CMK (cell line): ENCODE measurements around the gene CDH13.
A peak's percentile ranks its signal among the peaks of the same experiment; 100 is the strongest.

ENCODE experiments used
- DNase-seq: peaks from one replicate; pipeline ENCODE4 v3.0.0-alpha.2; 2010; ENCODE audit warnings: low read depth

Gene CDH13

GRCh38 chr16:82628711-82629110, 1.9 kb downstream of the CDH13 start:
- DNase-seq, result no peak

- DNase-seq, result no peak
These were observed 2.8 kb downstream of the CDH13 start for GRCh38 chr16:82629441-82630027.

- DNase-seq, result no peak
These were observed 3.5 kb downstream of the CDH13 start for GRCh38 chr16:82630219-82630618.

GRCh38 chr16:82630688-82631087, 3.9 kb downstream of the CDH13 start:
- DNase-seq, result no peak

DNA sequence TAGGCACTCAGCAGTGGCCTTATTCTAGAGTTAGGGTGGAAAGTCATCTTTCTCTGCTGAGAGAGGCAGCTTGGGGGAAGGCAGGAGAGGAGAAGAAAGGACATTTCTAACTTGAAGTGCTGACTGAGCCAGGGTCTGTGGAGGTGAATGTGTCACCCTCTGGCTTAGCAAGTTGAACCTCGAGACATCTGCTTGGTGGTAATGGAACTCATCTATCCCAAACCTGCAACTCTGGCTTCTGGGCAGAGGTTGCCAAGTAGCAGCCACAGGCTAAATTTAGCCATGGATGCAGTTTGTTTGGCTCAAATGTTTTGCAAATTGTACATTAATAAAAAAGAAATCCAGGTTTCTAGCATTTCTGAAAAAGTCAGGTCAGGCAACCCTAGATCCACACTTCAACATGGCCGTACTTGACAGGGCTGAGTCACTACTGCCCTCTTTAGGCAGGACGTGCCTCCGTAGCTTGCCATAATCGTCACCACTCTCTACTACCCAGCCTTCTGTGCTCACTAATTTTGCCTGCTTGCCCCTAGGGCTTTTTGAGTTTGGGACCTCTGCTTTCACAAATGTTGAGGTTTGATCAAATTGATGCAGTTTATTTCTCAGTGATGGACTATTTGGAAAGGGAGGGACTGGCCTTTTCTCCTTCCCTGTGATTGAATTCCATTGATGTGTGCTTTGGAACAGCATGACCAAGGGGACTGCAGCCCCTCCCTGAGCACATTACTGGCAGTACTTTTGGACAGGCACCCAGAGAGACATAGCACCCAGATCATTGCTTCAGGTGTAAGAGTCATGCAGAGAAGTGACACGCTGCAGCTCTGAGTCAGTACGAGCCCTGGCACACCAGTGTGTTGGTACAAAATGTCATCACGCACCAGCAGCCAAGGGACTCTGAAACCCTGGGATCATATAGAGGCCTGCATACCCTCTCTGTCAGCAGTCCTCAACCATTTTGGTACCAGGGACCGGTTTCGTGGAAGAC, 5.2 kb downstream of the CDH13 start:
- DNase-seq, result no peak

DNA sequence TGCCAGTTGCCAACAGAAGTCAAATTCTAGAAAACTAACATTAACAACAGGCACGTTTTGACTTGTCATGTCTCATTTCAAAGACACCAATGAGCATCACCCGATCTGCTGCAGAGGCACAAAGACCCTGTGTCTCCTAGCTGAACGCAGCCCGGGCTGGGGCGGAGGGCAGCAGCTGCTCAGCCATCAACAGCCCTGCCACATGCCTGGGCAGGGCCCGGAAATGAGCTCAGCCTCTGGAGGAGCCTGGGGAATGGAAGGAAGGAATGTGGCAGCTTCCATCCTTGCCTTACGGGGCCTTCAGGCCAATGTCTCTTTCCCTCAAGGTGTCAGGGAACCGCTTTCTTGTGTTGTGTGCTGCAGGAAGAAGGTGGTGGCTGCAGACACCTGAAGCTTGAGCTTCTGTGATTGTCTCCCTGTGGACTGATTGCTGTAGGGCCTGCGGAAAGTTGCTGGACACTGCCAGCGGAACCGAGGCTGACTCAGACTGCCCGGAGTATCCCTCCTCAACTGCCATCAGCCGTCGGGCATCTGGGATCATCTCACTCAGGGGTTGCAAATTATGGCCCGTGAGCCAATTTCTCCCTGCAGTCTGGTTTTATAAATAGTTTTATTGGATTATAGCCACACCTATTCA, 7.3 kb downstream of the CDH13 start:
- DNase-seq, result no peak

- DNase-seq, result no peak
These were observed 8.3 kb downstream of the CDH13 start for GRCh38 chr16:82634955-82635610.

GRCh38 chr16:82636485-82636884, 9.7 kb downstream of the CDH13 start:
- no peak for DNase-seq

- no peak for DNase-seq
These were observed 10.2 kb downstream of the CDH13 start for GRCh38 chr16:82636958-82637357.

DNA sequence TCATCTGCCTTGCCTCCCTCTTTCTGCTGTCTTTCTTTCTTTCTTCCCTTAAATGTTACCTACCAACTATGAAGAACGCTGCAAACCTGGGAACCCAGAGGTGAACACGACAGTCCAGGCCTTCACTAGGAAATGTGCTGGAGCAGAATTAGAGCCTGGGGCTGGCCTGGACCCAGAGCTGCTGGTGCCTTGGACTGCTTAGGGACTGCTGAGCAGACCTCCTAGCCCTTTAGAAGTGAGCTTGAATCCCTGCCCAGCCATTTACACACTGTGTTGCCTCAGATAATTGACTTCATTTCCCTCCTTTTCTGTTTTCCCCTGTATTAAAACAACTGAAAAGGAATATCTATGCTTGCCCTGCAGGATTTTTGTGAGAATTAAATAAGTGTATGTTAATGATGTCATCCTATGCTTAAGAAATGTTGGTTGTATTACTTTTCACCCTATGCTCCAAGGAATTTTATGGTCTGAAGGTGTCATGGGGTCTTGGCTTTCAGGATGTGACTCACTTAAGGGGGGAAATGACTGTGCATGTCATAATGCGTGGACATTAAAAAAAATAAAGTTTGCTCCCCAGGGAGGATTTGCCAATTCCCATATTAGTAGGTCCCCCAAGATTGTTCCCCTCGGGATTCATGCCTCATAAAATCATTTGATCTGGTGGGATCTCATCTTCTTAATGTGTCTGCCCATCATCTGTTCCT, 11.5 kb downstream of the CDH13 start:
- DNase-seq, result no peak

DNA sequence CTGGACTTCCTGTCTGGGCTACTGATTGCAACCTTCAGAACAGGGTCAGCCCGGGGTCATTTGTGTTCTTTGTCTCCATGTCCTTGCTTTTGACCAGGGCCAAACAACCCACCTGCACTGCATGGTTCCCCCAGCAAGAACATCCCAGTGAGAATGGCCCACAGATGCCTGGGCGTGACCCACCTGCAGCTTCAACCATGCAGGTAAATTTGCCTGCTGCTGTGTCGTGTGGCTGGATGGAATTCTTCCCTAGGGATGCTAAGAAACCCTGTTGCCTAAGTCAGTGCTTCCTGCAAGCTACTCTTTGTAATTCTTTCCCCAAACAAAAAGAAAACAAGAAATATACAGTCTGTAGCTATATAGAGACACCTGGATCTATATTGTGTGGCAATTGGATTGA, 12.5 kb downstream of the CDH13 start:
- DNase-seq, result no peak

DNA sequence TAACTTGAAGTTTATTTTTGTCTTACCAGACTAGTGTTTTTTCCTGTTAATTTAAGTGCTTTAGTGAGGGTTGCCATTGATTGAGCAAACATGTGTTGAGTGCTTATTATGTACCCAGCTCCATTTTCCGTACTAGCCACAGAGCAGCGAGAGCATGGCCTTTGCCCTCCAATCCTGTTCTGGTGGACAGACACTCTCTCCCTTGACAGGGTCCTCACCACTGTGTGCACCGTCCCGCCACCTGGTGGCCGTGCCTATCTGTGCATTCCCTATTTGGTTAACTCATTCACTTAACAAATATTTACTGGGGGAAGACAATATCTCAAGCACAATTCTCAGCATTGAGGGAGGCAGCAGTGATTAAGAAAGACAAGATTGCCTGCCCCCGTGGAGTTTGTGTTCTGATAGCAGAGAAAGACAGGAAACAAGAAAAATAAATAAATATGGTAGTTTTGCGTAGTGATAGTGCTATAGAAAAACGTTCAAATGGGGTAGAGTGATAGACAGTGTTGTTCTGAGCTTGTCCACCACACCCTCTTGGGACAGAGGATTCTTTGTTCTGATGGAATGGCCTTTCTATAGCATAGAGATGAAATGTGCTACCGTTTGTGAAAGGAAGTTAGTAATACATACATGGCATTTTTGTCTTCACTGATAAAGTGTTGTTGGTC, 13.0 kb downstream of the CDH13 start:
- DNase-seq, result peak; percentile 14

DNA sequence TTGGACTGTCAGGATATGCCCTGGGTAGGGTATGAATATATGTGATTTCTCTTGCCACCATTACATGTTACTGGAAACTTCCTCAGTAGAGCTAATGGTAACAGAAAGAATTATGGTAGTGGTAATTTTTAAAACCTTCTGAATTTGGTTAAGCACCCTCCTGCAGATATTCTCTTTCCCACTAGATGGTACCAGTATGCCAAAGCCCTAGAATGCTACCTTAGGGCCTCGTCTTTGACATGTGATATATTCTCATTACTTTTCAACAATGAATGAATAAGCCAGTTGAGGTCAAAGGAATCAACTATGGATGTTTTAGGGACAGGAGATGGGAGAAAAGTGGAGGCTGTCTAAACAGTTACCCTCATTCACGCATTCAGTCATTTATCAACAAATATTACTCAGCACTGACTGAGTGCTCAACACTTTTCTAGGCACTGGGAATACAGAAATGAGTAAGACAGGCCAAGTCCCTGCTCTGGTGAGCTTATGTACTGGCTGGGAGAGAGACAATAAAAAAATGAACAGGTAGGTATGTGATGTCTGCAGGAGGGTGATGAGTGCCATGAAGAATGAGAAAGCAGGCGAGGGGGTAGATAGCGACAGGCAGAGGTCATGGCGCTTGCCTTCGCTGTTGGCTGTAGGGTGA, 14.7 kb downstream of the CDH13 start:
- DNase-seq, result no peak

- DNase-seq, result no peak
These were observed 16.4 kb downstream of the CDH13 start for GRCh38 chr16:82643136-82643535.

DNA sequence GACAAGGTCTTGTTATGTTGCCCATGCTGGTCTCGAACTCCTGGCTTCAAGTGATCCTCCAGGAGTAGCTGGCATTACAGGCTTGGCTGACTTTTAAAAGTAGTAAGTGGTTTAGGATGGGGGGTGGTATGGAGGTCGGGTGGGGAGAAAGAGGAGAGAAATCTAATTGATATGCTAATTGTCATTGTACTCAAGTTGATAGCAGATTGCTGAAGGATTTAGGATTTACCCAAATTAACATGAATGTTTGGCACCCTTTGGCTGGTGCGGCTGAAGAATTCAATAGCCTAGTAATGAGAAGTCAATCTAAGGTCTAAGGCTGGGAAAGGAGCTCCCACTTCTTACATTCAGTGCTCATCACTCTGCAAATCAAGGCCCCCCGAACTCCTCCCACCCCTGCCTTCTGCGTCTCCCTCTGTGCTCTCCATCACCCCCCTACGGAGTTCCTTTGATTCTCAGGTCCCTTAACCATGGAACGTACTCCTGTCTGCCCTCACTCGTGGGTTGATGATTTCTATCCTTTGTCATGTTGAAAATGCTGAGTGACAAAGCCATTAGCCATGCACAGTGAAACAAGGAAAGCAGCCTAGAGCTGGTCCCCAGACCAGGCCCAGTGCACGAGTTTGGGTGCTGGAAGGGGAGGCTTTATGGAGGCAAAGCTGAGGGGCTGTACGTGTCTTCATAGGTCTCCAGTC, 17.3 kb downstream of the CDH13 start:
- DNase-seq, result no peak

DNA sequence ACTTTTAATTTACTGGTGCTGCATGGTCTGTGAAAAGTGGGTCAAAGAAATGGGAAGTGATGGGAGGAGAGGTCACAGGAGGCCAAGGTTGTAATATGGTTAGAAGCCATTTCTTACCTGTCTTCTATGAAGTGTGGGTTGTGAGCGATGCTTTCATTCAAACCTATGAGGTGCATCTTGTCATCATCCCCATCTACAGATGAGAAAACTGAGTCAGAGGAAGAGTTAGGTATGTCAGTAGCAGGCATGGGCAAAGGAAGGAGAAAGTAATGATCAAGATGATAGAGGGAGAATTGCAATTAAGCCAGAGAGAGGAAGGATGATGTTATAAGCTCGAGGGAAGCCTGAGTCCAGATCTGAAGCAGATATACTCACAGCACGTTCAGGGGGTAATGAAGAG, 19.7 kb downstream of the CDH13 start:
- no peak for DNase-seq

DNA sequence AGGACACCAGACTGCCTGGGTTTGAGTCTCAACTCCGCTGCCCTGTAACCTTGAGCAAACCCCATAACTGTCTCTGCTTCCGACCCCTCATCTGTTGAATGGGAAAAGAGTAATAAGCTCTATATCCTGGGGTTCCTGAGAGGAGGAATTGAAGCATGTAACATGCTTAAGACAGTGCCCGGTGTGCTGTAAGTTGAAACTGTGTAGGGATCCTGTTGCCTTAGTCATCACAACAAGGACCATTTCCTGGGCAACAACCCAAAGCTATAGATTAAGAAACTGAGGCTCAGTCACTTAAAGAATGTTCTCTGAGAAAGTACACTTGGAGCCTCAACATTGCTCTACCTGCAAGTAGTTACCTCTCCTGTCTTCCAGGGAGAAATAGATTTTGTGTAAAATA, 23.0 kb downstream of the CDH13 start:
- DNase-seq, result no peak

DNA sequence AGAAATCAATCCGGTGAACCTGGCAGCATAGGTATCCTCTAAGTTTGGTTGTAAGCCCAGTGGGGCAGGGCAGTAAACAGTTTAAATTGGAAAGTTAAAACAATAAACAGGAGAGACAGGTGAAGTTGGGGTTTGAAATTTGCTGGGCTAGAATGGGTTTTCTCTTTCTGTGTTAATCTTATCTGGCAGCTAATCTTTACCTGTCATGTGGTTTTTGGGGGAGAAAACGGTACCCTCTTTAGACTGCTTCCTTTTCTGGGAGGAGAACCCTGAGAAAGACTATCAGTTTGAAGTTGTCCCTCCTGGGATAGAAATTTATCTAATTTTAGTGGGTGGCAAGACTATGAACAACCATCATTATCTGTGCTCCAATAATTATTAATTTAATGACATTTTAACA, 24.0 kb downstream of the CDH13 start:
- DNase-seq, result no peak

DNA sequence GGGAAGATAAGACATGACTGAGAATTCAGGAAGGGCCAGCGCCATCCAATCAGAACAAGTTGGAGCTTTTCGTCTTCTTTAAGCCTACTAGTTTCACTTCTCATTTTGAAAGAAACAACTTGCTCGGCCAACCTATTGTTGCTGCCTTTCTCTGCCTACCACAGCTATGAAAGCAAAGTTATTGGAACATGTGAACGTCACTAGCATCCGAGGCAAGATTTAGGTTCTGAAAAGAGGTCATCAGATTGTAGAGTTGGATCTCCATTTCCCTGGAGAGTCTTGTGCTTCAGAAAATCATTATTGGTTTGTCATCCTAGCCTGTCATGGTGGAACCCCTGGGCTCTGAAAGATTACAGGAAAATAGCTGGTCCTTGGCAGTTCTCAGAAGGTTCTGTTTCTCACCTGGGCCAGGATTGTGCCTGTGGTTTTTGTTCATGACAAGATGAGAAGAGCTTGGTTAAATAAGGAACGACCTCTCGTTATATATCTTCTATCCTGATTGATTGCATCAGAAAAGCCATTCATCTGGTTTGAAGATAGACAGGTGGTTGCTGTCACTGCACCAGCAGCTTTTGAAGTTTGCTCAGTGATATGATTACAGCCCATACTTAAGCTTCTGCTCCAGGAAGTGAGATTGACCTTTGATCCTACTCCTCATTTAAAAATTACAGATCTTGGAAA, 25.3 kb downstream of the CDH13 start:
- no peak for DNase-seq

DNA sequence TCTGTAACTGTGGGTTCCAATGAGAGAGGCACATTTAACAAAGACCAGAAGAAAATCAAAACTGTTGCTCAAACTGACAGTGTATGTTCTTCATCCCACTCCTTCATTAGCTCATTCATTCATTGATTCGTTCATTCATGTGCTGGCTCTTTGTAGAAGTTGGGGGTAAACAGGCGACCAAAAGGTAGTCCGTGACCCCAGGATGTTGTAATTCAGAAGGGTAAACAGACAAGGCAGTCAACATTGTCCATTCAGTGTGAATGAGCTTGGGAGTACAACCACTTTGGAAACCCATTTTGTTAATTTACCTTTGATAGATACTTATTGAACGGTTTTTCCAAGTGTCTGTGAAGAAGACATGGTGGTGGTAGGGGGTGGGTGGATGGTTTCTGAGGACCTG, 26.1 kb downstream of the CDH13 start:
- no peak for DNase-seq
